Fibroblast of mammary gland (primary cell): ENCODE measurements around the gene APLF.
A peak's percentile ranks its signal among the peaks of the same experiment; 100 is the strongest.

Experiments used
- DNase-seq: peaks from one replicate; pipeline ENCODE4 v3.0.0-alpha.2; 2010; ENCODE audit warnings: low read depth
- H3K4me3 ChIP-seq: 2 replicates; pipeline ENCODE4 v1.5.1; 2011; ENCODE audit warnings: low read depth, mild to moderate bottlenecking, low read length, moderate library complexity; ENCODE audit not compliant: control insufficient read depth
- CTCF ChIP-seq: conservative IDR thresholded peaks from 2 replicates; pipeline ENCODE4 v1.5.1; 2011; ENCODE audit warnings: low read depth, low read length, inconsistent platforms; ENCODE audit not compliant: control insufficient read depth, insufficient read depth

The APLF gene

GRCh38 chr2:68466778-68467076, 658 bp upstream of the APLF start:
- peak overlapping the region; percentile 95 for H3K4me3 ChIP-seq
- DNase-seq: peak; percentile 2
- no peak for TF ChIP-seq CTCF

GRCh38 chr2:68468801-68469200, 1.4 kb downstream of the APLF start:
- no peak for DNase-seq
- TF ChIP-seq CTCF: no peak
- no peak overlapping the region for H3K4me3 ChIP-seq

- peak; percentile 6 for DNase-seq
- no peak overlapping the region for H3K4me3 ChIP-seq
- no peak for TF ChIP-seq CTCF
These were observed 2.5 kb downstream of the APLF start for GRCh38 chr2:68469935-68470334.

- DNase-seq: no peak
- TF ChIP-seq CTCF: no peak
- no peak overlapping the region for H3K4me3 ChIP-seq
These were observed 4.0 kb downstream of the APLF start for GRCh38 chr2:68471385-68471784.

- H3K4me3 ChIP-seq: no peak overlapping the region
- no peak for TF ChIP-seq CTCF
- DNase-seq: no peak
These were observed 5.5 kb downstream of the APLF start for GRCh38 chr2:68472796-68473414.

- no peak for TF ChIP-seq CTCF
- peak; percentile 6 for DNase-seq
These were observed 7.7 kb downstream of the APLF start for GRCh38 chr2:68475110-68475509.

GRCh38 chr2:68475576-68475975, 8.2 kb downstream of the APLF start:
- TF ChIP-seq CTCF: no peak
- no peak overlapping the region for H3K4me3 ChIP-seq
- no peak for DNase-seq

More at GRCh38 chr2:68475110-68475509, 7.7 kb downstream of the APLF start:
- H3K4me3 ChIP-seq: no peak overlapping the region
